HG02763 (cell line): Measurements from ENCODE around the gene TNFSF12.

Experiments used
- ATAC-seq: cut with Tn5 transposase; IDR thresholded peaks from one replicate; pipeline ENCODE4 v1.9.1; 2021; ENCODE audit warnings: mild to moderate bottlenecking, moderate library complexity; ENCODE audit not compliant: unreplicated experiment

Gene TNFSF12

GRCh38 chr17:7548585-7549400, at the start of gene TNFSF12:
Gene TNFSF12 (plus strand): TSS chr17:7549058. CDS start chr17:7549154, 96 bp downstream.
- no peak for ATAC-seq

- ATAC-seq = no peak
Measured at GRCh38 chr17:7499161-7499560, 49.7 kb upstream of the TNFSF12 start.

GRCh38 chr17:7501729-7502128, 47.1 kb upstream of the TNFSF12 start:
- no peak for ATAC-seq

- no peak for ATAC-seq
Measured at GRCh38 chr17:7502171-7502847, 46.5 kb upstream of the TNFSF12 start.

GRCh38 chr17:7502987-7503386, 45.9 kb upstream of the TNFSF12 start:
- no peak for ATAC-seq

- ATAC-seq = no peak
Measured at GRCh38 chr17:7503521-7503920, 45.3 kb upstream of the TNFSF12 start.

GRCh38 chr17:7508145-7508544, 40.7 kb upstream of the TNFSF12 start:
- no peak for ATAC-seq

GRCh38 chr17:7508846-7509245, 40.0 kb upstream of the TNFSF12 start:
- no peak for ATAC-seq

GRCh38 chr17:7509937-7510336, 38.9 kb upstream of the TNFSF12 start:
- ATAC-seq = no peak

- ATAC-seq = no peak
Measured at GRCh38 chr17:7511108-7511507, 37.8 kb upstream of the TNFSF12 start.

GRCh38 chr17:7512105-7512504, 36.8 kb upstream of the TNFSF12 start:
- no peak for ATAC-seq

GRCh38 chr17:7512824-7513540, 35.9 kb upstream of the TNFSF12 start:
- no peak for ATAC-seq

- ATAC-seq = no peak
Measured at GRCh38 chr17:7513850-7514419, 34.9 kb upstream of the TNFSF12 start.

GRCh38 chr17:7515911-7516610, 32.8 kb upstream of the TNFSF12 start:
- ATAC-seq = no peak

GRCh38 chr17:7523033-7523432, 25.8 kb upstream of the TNFSF12 start:
- no peak for ATAC-seq

GRCh38 chr17:7528842-7529241, 20.0 kb upstream of the TNFSF12 start:
- no peak for ATAC-seq

- ATAC-seq = no peak
Measured at GRCh38 chr17:7530023-7530900, 18.6 kb upstream of the TNFSF12 start.

- no peak for ATAC-seq
Measured at GRCh38 chr17:7538050-7538449, 10.8 kb upstream of the TNFSF12 start.

- no peak for ATAC-seq
Measured at GRCh38 chr17:7538891-7539545, 9.8 kb upstream of the TNFSF12 start.
